G401.6 (cell line): ENCODE results near the gene PDE3A.
A peak's percentile ranks its signal among the peaks of the same experiment; 100 is the strongest.
"Not testable (repeated sequence)": the region's sequence is repeated elsewhere in the genome, so short reads cannot be mapped to it uniquely, and the experiment has no call there.

Experiments
- FAIRE-seq: peaks from 2 replicates; lab custom pipeline; 2012; peaks lifted over from hg19 to GRCh38; lab: Jason Lieb, UNC

The PDE3A gene

DNA sequence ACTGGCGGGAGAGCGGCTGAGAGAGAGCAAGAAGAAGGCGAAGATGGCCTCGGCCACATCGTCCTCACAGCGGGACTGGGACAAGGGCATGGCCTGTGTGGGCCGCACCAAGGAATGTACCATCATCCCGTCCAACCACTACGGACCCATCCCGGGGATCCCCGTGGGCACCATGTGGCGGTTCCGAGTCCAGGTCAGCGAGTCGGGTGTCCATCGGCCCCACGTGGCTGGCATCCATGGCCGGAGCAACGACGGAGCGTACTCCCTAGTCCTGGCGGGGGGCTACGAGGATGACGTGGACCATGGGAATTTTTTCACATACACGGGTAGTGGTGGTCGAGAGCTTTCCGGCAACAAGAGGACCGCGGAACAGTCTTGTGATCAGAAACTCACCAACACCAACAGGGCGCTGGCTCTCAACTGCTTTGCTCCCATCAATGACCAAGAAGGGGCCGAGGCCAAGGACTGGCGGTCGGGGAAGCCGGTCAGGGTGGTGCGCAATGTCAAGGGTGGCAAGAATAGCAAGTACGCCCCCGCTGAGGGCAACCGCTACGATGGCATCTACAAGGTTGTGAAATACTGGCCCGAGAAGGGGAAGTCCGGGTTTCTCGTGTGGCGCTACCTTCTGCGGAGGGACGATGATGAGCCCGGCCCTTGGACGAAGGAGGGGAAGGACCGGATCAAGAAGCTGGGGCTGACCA lies 183.6 kb downstream of the PDE3A start:
- not testable (repeated sequence) for FAIRE-seq

DNA sequence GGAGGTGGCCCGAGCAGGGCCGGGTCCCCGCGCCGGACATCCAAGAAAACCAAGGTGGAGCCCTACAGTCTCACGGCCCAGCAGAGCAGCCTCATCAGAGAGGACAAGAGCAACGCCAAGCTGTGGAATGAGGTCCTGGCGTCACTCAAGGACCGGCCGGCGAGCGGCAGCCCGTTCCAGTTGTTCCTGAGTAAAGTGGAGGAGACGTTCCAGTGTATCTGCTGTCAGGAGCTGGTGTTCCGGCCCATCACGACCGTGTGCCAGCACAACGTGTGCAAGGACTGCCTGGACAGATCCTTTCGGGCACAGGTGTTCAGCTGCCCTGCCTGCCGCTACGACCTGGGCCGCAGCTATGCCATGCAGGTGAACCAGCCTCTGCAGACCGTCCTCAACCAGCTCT lies 184.2 kb downstream of the PDE3A start:
- FAIRE-seq: not testable (repeated sequence)

- no peak for FAIRE-seq
These were observed 186.7 kb downstream of the PDE3A start for GRCh38 chr12:20555015-20555414.

DNA sequence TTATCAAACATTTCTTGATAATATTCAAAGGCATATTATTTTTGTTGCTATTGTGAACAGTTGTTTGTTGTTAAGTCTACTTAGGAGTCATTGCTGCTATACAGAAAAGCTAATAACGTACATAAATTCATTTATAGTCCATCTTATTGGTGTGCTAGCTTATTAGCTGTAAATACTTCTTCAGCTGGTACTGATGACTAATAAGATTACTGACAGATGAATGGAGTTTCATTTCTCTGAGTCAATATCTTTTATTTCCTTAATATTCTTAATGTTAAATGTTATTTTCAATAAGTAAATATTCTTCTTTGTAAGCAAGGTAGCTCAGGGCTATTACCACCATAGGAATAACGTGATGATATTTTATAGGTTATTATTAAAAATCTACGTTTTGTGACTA lies 187.4 kb downstream of the PDE3A start:
- no peak for FAIRE-seq

- no peak for FAIRE-seq
These were observed 188.8 kb downstream of the PDE3A start for GRCh38 chr12:20557096-20557495.

DNA sequence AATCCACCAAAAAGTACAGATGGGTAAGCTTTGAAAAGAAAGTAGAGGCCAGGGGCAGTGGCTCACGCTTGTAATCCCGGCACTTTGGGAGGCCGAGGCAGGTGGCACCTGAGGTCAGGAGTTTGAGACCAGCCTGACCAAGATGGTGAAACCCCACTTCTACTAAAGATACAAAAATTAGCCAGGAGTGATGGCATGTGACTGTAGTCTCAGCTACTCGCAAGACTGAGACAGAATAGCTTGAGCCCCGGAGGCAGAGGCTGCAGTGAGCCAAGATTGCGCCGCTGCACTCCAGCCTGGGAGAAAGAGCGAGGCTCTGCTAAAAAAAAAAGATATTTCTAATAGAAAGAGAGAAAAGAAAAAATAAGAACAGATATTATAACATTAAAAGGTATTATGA lies 192.6 kb downstream of the PDE3A start:
- FAIRE-seq: no peak

DNA sequence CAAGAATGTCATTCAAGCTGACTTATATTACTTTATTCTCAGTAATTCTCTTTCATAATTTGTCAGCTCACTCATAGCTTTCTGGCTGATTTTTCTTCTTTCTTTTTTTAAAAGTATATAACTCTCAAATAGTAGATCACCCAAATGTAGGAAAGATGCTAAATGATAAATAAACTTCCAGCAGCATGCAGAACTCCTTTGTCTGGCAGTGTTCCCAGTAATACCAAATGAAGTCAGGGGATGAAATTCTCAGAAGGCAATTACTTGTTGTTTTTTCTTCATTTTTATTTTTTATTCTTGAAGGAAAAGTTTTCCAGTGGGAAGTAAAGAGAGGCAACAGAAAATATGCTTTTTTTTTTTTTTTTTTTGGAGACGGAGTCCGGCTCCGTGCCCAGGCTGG lies 193.5 kb downstream of the PDE3A start:
- no peak for FAIRE-seq

DNA sequence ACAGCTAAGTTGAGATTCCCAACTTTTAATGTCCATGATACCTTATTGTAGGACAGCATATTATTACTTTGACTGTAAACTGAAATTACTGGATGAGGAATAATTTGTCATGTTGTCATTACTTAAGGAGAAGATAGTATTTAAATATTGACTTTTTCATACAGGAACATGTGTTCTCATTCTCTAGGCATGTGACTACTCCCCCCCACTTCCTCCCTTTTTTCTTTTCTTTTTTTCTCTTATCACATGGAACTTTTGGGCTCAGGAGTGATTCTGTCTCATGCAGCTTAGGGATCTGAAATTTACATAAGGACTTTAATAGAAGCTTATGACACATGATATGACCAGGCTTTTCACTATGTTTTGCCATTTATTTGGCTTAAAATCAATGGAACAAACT lies 199.1 kb downstream of the PDE3A start:
- no peak for FAIRE-seq

DNA sequence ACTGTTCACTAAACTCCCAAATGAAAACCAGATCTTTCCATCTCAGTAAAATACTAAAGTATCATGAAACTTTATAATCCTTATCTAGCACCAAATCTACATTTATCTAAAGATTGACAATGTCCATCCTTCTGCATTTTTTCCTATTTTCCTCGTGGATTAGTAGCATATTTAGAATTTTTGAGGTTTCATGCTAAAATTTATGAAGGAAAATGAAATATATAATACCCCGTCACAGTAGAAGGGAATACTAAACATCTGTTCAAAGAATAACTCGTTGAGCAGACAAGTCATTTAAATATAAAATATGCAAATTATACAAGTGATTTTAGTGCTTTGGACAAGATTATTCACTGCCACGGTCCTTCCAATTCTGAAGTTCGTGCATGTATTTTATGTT lies 204.1 kb downstream of the PDE3A start:
- no peak for FAIRE-seq

GRCh38 chr12:20576528-20576927 lies 208.2 kb downstream of the PDE3A start:
- no peak for FAIRE-seq

GRCh38 chr12:20577054-20577453 lies 208.7 kb downstream of the PDE3A start:
- FAIRE-seq: no peak

GRCh38 chr12:20578142-20578541 lies 209.8 kb downstream of the PDE3A start:
- FAIRE-seq: no peak

GRCh38 chr12:20585055-20585625 lies 216.8 kb downstream of the PDE3A start:
- FAIRE-seq: no peak

- no peak for FAIRE-seq
These were observed 217.6 kb downstream of the PDE3A start for GRCh38 chr12:20585913-20586312.

DNA sequence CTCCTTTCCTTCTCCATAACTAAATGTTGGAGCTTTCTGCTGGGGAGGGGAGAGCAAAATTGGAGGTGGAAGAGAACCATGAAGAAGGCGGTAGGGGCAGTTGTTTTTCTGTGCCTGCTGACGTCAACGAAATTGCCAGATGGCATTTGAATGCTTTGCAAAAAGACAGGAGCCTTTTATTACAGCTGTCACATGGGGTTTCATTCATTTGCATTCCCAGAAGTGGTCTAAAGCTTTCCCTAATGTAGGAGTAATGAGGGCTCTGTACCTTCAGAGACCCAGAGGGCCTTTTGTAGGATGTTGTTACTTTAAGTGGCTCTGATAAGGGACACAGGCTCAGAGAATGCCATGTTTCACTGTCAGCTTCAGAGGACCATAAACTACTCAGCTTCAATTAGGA lies 219.7 kb downstream of the PDE3A start:
- no peak for FAIRE-seq

DNA sequence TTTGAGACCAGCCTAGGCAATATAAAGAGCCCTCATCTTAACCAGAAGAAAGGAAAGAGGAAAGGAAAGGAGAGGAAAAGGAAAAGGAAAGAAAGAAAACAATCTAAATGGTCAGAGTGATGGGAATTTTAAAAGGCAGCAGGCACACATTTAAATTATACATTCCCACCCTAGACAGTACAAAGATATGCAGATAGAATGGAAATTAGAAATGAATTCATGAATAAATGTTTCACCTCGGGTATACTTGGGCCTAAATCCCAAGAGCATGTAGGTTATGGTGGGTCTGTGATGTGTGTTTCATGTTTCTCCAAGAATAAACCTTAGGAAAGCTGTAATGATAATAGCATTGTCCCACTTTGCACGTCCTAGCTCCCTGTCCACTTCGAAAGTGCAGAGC lies 222.2 kb downstream of the PDE3A start:
- FAIRE-seq: no peak

- FAIRE-seq: no peak
These were observed 224.2 kb downstream of the PDE3A start for GRCh38 chr12:20592556-20592955.

- no peak for FAIRE-seq
These were observed 225.3 kb downstream of the PDE3A start for GRCh38 chr12:20593611-20594010.

GRCh38 chr12:20596061-20596460 lies 227.7 kb downstream of the PDE3A start:
- FAIRE-seq: no peak

DNA sequence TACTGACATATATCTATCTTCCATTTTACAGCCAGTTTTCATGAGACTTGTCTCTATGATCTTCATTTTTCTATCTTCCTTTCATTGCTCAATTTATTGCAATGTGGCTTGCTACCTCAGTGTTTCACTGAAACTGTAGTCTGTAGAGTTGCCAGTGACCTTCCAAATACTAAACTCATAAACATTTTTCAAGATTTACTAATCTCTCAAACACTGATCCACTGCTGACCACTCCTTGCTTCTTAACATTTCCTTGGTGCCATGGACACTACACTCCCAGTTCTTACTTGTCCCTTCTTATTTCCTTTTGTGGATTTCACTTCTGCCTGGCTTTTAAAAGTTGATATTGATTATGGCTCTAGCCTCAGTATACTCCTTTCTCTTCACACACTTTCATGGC lies 231.4 kb downstream of the PDE3A start:
- FAIRE-seq: no peak

DNA sequence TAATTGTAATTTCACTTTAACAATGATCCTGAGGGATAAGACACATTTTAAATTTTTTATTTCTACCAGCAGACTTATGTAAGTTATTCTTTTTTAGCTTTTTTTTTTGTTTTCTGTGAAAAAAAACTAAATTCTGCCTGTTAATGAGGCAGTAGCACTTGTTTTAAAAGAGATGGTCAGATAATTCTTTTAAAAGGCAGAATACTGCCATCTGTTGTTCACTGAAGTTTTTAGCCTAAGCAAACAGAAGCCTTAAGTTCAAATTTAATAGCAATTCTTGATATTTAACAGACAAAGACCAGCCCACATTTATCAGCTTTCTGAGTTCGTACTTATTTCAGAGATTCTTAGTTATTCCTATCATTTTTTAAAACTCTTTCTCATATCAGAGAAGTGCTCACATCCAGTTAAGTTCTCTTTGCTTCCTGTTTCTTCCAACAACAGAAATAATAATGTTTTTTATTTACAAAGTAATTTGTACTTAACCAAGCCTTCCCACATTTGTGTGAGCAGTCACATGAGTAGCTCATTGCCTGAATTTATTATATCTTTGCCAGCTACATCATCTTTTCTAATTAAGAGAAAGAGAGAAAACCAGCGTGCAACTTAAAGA lies 233.4 kb downstream of the PDE3A start:
- peak; percentile 85 for FAIRE-seq

DNA sequence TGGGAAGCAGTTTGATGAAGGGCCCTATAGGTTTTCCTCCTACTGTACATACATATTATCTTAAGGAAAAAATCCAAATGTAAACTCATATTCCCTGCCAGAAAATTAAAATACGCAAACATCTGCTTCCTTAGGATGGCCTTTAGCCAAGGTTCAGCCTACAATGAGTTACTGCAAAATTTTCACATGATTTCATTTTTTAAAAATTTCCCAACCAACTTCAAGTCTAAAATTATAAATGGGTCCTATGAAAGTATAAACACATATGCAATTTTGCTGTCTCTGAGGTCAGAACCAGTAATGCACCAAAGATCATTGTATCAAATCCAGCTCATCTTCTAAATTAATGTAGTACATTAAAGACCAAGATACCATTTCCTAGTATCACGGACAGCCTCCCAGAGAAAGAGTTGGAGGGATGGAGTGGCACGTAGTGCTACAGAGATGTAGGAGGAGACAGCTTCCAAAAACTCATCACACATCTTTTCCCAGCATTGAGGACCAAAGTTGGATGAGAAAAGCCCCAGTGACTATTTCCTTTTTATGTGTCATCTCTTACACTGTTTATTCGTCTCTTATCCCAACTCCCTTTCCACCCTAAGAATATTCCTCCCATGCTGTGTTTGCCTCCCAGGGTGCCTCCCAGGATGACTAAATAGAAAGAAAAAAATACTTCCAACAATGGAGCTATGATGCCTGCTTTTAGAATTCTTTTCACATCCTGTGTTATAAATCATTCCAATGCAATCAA lies 234.5 kb downstream of the PDE3A start:
- FAIRE-seq: no peak

DNA sequence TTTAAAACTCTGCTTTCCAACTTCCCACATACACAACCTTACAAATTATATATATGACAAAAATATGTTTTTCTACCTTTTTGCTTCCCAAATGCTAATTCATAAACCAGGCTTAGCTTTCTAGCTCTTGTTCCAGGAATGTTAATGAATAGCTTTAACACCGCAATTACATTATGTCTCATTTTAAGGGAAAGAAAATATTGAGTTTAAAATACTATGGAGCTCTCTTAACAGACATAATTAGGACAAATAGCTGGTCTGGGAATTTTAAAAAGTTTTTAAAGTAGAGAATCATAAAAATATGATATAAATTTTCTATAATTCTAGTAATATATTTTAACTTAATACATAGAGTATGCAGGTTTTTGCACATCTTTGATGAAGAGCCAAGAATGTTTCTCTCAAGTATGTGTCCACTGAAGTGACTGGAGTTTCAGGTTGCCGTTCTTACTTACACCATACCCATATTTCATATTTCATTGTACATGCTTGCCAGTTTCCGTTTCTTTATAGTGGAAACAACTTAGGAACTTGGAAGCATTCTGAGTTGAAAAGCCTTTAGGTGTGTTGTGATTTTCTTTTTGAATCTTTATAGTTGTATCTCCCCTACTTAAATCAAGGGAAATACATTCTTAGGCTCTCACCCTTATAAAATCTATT lies 236.2 kb downstream of the PDE3A start:
- no peak for FAIRE-seq
